ENCODE results near the gene OR52E8.

Gene OR52E8

GRCh38 chr11:5815534-5815933 lies 42.0 kb downstream of the OR52E8 start:
- Histone ChIP-seq H3K27me3 (ENCODE audit: insufficient read depth, low read length, poor library complexity, severe bottlenecking) (no peaks in the 10 kb centered on the region), H3K9ac (ENCODE audit: low read depth, low read length, poor library complexity, severe bottlenecking) (no peak overlapping the region), H4K20me1 (ENCODE audit: insufficient read depth, low read length, poor library complexity, severe bottlenecking) (no peaks in the 10 kb centered on the region), H3K4me2 (ENCODE audit: low read depth, low read length, poor library complexity, severe bottlenecking) (no peak overlapping the region), H3K9me2 (replicated peaks; ENCODE audit: low read depth, low read length) (no peaks in the 10 kb centered on the region), H3F3A (ENCODE audit: low read depth) (no peaks in the 10 kb centered on the region), H3K4me1 (ENCODE audit: insufficient read depth, low read length, poor library complexity, severe bottlenecking) (no peaks in the 10 kb centered on the region), H3K9me3 (ENCODE audit: insufficient read depth, low read depth, low read length) (no peaks in the 10 kb centered on the region), H3K36me3 (ENCODE audit: insufficient read depth, low read length) (no peaks in the 10 kb centered on the region), H3K4me3 (ENCODE audit: low read length, poor library complexity, severe bottlenecking) (no peak overlapping the region), H2AFZ (ENCODE audit: low read length) (no peak overlapping the region), H3K79me2 (ENCODE audit: insufficient read depth, low read length) (no peaks in the 10 kb centered on the region)
- no peak for TF ChIP-seq CTCF (conservative IDR thresholded peaks at IDR 0.05; ENCODE audit: low read length)
- no peak for TF ChIP-seq EZH2phosphoT487 (IDR thresholded peaks at IDR 0.05; ENCODE audit: borderline replicate concordance)

- H3K9me3 ChIP-seq (ENCODE audit: insufficient read depth, low read depth, low read length): no peaks in the 10 kb centered on the region
- H3K27me3 ChIP-seq (ENCODE audit: insufficient read depth, low read length, poor library complexity, severe bottlenecking): no peaks in the 10 kb centered on the region
- H3K9me2 ChIP-seq (replicated peaks; ENCODE audit: low read depth, low read length): no peaks in the 10 kb centered on the region
- peak overlapping the region; percentile 97 for H3K4me2 ChIP-seq (ENCODE audit: low read depth, low read length, poor library complexity, severe bottlenecking)
- H3K9ac ChIP-seq (ENCODE audit: low read depth, low read length, poor library complexity, severe bottlenecking): no peak overlapping the region
- H3K79me2 ChIP-seq (ENCODE audit: insufficient read depth, low read length): no peaks in the 10 kb centered on the region
- H3F3A ChIP-seq (ENCODE audit: low read depth): no peaks in the 10 kb centered on the region
- no peaks in the 10 kb centered on the region for H3K36me3 ChIP-seq (ENCODE audit: insufficient read depth, low read length)
- H4K20me1 ChIP-seq (ENCODE audit: insufficient read depth, low read length, poor library complexity, severe bottlenecking): no peaks in the 10 kb centered on the region
- H3K4me3 ChIP-seq (ENCODE audit: low read length, poor library complexity, severe bottlenecking): peak overlapping the region; percentile 92
- H2AFZ ChIP-seq (ENCODE audit: low read length): peak overlapping the region; percentile 100
- H3K4me1 ChIP-seq (ENCODE audit: insufficient read depth, low read length, poor library complexity, severe bottlenecking): peaks cover 8% of the 10 kb centered on the region
- TF ChIP-seq EZH2phosphoT487 (IDR thresholded peaks at IDR 0.05; ENCODE audit: borderline replicate concordance) (no peak), CTCF (conservative IDR thresholded peaks at IDR 0.05; ENCODE audit: low read length) (no peak)
Observed at GRCh38 chr11:5809905-5810795, 47.3 kb downstream of the OR52E8 start.

GRCh38 chr11:5809122-5809519 lies 48.4 kb downstream of the OR52E8 start:
- peak overlapping the region; percentile 92 for H3K4me3 ChIP-seq (ENCODE audit: low read length, poor library complexity, severe bottlenecking)
- peak overlapping the region; percentile 100 for H2AFZ ChIP-seq (ENCODE audit: low read length)
- H3K36me3 ChIP-seq (ENCODE audit: insufficient read depth, low read length): no peaks in the 10 kb centered on the region
- H3K9me3 ChIP-seq (ENCODE audit: insufficient read depth, low read depth, low read length): no peaks in the 10 kb centered on the region
- H3K9ac ChIP-seq (ENCODE audit: low read depth, low read length, poor library complexity, severe bottlenecking): peak overlapping the region; percentile 77
- H3F3A ChIP-seq (ENCODE audit: low read depth): no peaks in the 10 kb centered on the region
- no peaks in the 10 kb centered on the region for H4K20me1 ChIP-seq (ENCODE audit: insufficient read depth, low read length, poor library complexity, severe bottlenecking)
- no peak for TF ChIP-seq CTCF (conservative IDR thresholded peaks at IDR 0.05; ENCODE audit: low read length)
- TF ChIP-seq EZH2phosphoT487 (IDR thresholded peaks at IDR 0.05; ENCODE audit: borderline replicate concordance): no peak
- H3K9me2 ChIP-seq (replicated peaks; ENCODE audit: low read depth, low read length): no peaks in the 10 kb centered on the region
- H3K79me2 ChIP-seq (ENCODE audit: insufficient read depth, low read length): no peaks in the 10 kb centered on the region
- no peaks in the 10 kb centered on the region for H3K27me3 ChIP-seq (ENCODE audit: insufficient read depth, low read length, poor library complexity, severe bottlenecking)
- peak overlapping the region; percentile 97 for H3K4me2 ChIP-seq (ENCODE audit: low read depth, low read length, poor library complexity, severe bottlenecking)
- H3K4me1 ChIP-seq (ENCODE audit: insufficient read depth, low read length, poor library complexity, severe bottlenecking): peaks cover 8% of the 10 kb centered on the region

Data from Loucy (cell line).